A673 (cell line): Measurements from ENCODE around the gene DPH3. TPM values are rescaled to one million over a fixed set of nuclear protein-coding genes. Genes with fewer than 3 reads are reported as not detected.

ENCODE experiments used
- BruUV-seq: library from RNA; stranded (reverse); fragments of 400-500 nt; replicated peaks from 2 replicates; lab custom pipeline; 2021; lab: Mats Ljungman, UMichigan
- CTCF ChIA-PET: fragments of 300-600 bp; sonication (Branson Sonifier 250); formaldehyde crosslinking; loops from one replicate; lab custom pipeline; 2022; ENCODE audit warnings: antibody characterized with exemption; lab: Charles Lee
- POLR2A ChIA-PET: fragments of 300-600 bp; sonication (Branson Sonifier 250); formaldehyde crosslinking; loops from one replicate; lab custom pipeline; 2022; ENCODE audit warnings: antibody characterized with exemption; ENCODE audit not compliant: low non-redundant PET; lab: Charles Lee
- DNase-seq: peaks from one replicate; pipeline ENCODE4 v3.0.0-alpha.2; 2015; ENCODE audit warnings: low spot score
- H3K27ac ChIP-seq: fragments of 200-600 bp; sonication (generic); 2 replicates; pipeline ENCODE4 v1.5.1; 2016; ENCODE audit warnings: mixed run types, low read depth, mild to moderate bottlenecking, mixed read lengths, antibody characterized with exemption, low read length; ENCODE audit not compliant: poor library complexity, severe bottlenecking
- H3K27me3 ChIP-seq: fragments of 200-600 bp; sonication (generic); replicated peaks from 2 replicates; pipeline ENCODE4 v1.6.1; 2017; ENCODE audit warnings: mixed run types, low read depth, mild to moderate bottlenecking, mixed read lengths, antibody characterized with exemption, low read length; ENCODE audit not compliant: insufficient read depth, poor library complexity
- H3K36me3 ChIP-seq: fragments of 200-600 bp; sonication (generic); 2 replicates; pipeline ENCODE4 v1.6.1; 2016; ENCODE audit warnings: mixed run types, mild to moderate bottlenecking, mixed read lengths, antibody characterized with exemption, low read length; ENCODE audit not compliant: insufficient read depth, poor library complexity, severe bottlenecking
- H3K4me1 ChIP-seq: fragments of 200-600 bp; sonication (generic); 2 replicates; pipeline ENCODE4 v1.6.1; 2017; ENCODE audit warnings: mixed run types, mild to moderate bottlenecking, mixed read lengths, antibody characterized with exemption, low read length; ENCODE audit not compliant: insufficient read depth, poor library complexity, severe bottlenecking
- H3K4me3 ChIP-seq: fragments of 200-600 bp; sonication (generic); 2 replicates; pipeline ENCODE4 v1.5.1; 2016; ENCODE audit warnings: low read depth, mixed run types, mild to moderate bottlenecking, mixed read lengths, low read length; ENCODE audit not compliant: poor library complexity, severe bottlenecking
- H3K9me3 ChIP-seq: fragments of 200-600 bp; sonication (generic); 2 replicates; pipeline ENCODE4 v1.6.1; 2016; ENCODE audit warnings: mixed run types, low read depth, mild to moderate bottlenecking, mixed read lengths, antibody characterized with exemption, low read length; ENCODE audit not compliant: poor library complexity, severe bottlenecking
- EZH2 ChIP-seq: fragments of 200-600 bp; sonication (generic); IDR thresholded peaks from 2 replicates; pipeline ENCODE4 v1.6.1; 2017; ENCODE audit warnings: borderline replicate concordance, low read depth, mild to moderate bottlenecking, mixed read lengths, antibody characterized with exemption, low read length; ENCODE audit not compliant: poor library complexity, severe bottlenecking
- intact Hi-C: fragments of 100-400 bp; cut with micrococcal nuclease; formaldehyde crosslinking; loops from one replicate; pipeline ENCODE4 v1.10.0; 2022; ENCODE audit not compliant: unreplicated experiment
- total RNA-seq: library from RNA; stranded (reverse); gene quantifications from 2 replicates; pipeline ENCODE4 v1.2.3, GENCODE V29; 2021
- TF ChIP-seq, protein P1 (sequence below): fragments of 300-800, 200-600 bp; sonication (generic); conservative IDR thresholded peaks from 2 replicates; pipeline ENCODE4 v1.5.1; 2017; ENCODE audit warnings: low read depth, mild to moderate bottlenecking, antibody characterized with exemption, low read length, moderate library complexity, mixed read lengths

DPH3 gene
- total RNA-seq, 1 experiment from 2014 or later = 26.4 TPM

DNA sequence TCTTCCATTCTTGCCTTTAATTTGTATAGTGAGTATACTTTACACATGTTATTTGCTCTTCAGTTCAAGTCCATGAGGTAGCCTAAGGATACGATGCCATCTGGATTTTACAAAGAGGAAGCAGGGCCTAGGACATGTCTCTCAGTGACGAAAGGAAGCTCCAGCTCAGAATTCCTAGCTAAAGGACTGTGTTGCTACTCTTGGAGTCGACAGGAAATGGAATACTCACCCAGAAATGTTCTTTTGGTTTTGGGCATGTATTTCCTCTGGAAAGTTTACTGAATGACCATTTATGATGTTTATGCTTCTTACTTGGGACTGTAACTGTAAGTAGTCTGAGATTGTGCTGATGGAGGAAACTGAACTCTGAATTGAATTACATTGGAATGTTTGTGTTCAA, 12.7 kb upstream of the DPH3 start:
- intact Hi-C loops = no loop called here
- no TSS peak for BruUV-seq
- POLR2A ChIA-PET = no interaction called here

DNA sequence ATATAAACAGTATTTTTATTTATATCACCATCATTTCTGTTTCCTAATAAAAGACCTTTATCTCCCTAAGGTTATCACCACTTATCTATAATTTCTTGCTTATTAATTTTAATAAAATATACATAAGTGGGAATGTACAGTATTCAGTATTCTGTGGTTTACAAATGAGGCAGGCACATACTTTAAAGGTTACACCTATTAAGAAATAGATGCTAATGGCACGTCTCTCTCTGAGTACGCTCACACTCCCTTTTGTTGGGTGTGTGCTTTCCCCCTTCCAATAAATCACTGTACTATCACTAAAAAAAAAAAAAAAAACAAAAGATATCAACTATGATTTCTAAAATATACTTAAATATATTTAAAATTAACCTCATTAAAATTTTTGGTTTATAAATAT, 9.1 kb upstream of the DPH3 start:
- Histone ChIP-seq H3K4me3 (no peak overlapping the region), H3K27ac (no peak overlapping the region), H3K4me1 (no peaks in the 10 kb centered on the region), H3K36me3 (peaks cover 29% of the 10 kb centered on the region), H3K9me3 (no peaks in the 10 kb centered on the region), H3K27me3 (no peaks in the 10 kb centered on the region)
- intact Hi-C loops = no loop called here
- ChIA-PET POLR2A (no interaction called here), CTCF (no interaction called here)
- no TSS peak for BruUV-seq
- TF ChIP-seq, protein P1, sequence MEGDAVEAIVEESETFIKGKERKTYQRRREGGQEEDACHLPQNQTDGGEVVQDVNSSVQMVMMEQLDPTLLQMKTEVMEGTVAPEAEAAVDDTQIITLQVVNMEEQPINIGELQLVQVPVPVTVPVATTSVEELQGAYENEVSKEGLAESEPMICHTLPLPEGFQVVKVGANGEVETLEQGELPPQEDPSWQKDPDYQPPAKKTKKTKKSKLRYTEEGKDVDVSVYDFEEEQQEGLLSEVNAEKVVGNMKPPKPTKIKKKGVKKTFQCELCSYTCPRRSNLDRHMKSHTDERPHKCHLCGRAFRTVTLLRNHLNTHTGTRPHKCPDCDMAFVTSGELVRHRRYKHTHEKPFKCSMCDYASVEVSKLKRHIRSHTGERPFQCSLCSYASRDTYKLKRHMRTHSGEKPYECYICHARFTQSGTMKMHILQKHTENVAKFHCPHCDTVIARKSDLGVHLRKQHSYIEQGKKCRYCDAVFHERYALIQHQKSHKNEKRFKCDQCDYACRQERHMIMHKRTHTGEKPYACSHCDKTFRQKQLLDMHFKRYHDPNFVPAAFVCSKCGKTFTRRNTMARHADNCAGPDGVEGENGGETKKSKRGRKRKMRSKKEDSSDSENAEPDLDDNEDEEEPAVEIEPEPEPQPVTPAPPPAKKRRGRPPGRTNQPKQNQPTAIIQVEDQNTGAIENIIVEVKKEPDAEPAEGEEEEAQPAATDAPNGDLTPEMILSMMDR = no peak
- DNase-seq = no peak

More for the DNA sequence above, 12.7 kb upstream of the DPH3 start:
- Histone ChIP-seq H3K4me1 (no peaks in the 10 kb centered on the region), H3K27ac (no peak overlapping the region), H3K4me3 (no peak overlapping the region), H3K36me3 (peaks cover 7% of the 10 kb centered on the region), H3K9me3 (no peaks in the 10 kb centered on the region), H3K27me3 (no peaks in the 10 kb centered on the region)
- CTCF ChIA-PET = no interaction called here
- TF ChIP-seq, protein P1 = no peak
- no peak for DNase-seq

DNA sequence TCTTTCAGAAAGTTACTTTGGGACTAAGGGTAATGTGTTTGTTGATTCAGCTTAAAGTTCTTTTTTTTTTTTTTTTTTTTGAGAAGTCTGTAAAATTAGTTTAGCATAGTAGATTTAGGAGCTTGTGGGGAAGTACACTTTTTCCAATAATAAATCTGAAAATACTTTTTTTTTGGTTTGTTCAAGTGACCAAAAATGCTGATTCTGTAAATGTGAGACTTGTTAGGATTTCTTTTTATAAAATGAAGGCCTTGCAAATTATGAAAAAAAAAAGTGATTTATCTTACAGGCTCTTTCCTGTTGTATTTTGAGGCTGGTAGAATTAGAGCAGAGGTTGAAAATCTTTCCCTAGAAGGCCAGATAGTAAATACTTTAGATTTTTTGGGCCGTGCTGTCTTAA, 7.8 kb upstream of the DPH3 start:
- no peaks in the 10 kb centered on the region for H3K27me3 ChIP-seq
- TF ChIP-seq EZH2 = no peak
- TF ChIP-seq, protein P1 = no peak
- POLR2A ChIA-PET = no interaction called here
- H3K4me3 ChIP-seq = no peak overlapping the region
- no peaks in the 10 kb centered on the region for H3K4me1 ChIP-seq
- H3K27ac ChIP-seq = no peak overlapping the region
- BruUV-seq = no TSS peak
- intact Hi-C loops = no loop called here
- no peak for DNase-seq
- H3K36me3 ChIP-seq = peaks cover 29% of the 10 kb centered on the region
- CTCF ChIA-PET = interaction anchor here (0.6 kb wide), 1 partner anchor 282 kb away, joined by 4 read pairs; no protein-coding TSS in a partner anchor
- H3K9me3 ChIP-seq = no peaks in the 10 kb centered on the region
